Activated naive CD8-positive, alpha-beta T cell treated with anti-CD3 and anti-CD28 coated beads for 36 hours (primary cell): ENCODE measurements around the gene PI3. TPM values are rescaled to one million over a fixed set of nuclear protein-coding genes. Genes with fewer than 3 reads are reported as not detected.
"Not testable (repeated sequence)": the region's sequence is repeated elsewhere in the genome, so short reads cannot be mapped to it uniquely, and the experiment has no call there.

Source experiments
- DNase-seq: peaks from one replicate; pipeline ENCODE4 v3.0.0; 2021
- H3K27ac Mint-ChIP-seq: one replicate; pipeline ENCODE4 v1.8.0; 2022; ENCODE audit warnings: mild to moderate bottlenecking, moderate library complexity, mixed read lengths
- H3K27me3 Mint-ChIP-seq: one replicate; pipeline ENCODE4 v1.8.0; 2022; ENCODE audit warnings: mild to moderate bottlenecking, mixed read lengths
- H3K36me3 Mint-ChIP-seq: one replicate; pipeline ENCODE4 v1.8.0; 2021; ENCODE audit warnings: mild to moderate bottlenecking, mixed read lengths
- H3K4me1 Mint-ChIP-seq: one replicate; pipeline ENCODE4 v1.8.0; 2021; ENCODE audit warnings: mixed read lengths
- H3K4me3 Mint-ChIP-seq: one replicate; pipeline ENCODE4 v1.8.0; 2022; ENCODE audit warnings: mild to moderate bottlenecking, moderate library complexity, mixed read lengths
- H3K9me3 Mint-ChIP-seq: one replicate; pipeline ENCODE4 v1.8.0; 2022; ENCODE audit warnings: mixed read lengths
- total RNA-seq, 2 experiments: library from RNA; stranded (reverse); gene quantifications; one replicate each; pipeline ENCODE4 v1.2.3, GENCODE V29; 2021

The PI3 gene
- not detected for total RNA-seq

GRCh38 chr20:45174434-45175364, at the start of gene PI3:
PI3 (plus strand) TSS chr20:45174902; CDS start chr20:45174923, 21 bp downstream.
- peaks cover 5% of the 10 kb centered on the region for H3K9me3 Mint-ChIP-seq

DNA sequence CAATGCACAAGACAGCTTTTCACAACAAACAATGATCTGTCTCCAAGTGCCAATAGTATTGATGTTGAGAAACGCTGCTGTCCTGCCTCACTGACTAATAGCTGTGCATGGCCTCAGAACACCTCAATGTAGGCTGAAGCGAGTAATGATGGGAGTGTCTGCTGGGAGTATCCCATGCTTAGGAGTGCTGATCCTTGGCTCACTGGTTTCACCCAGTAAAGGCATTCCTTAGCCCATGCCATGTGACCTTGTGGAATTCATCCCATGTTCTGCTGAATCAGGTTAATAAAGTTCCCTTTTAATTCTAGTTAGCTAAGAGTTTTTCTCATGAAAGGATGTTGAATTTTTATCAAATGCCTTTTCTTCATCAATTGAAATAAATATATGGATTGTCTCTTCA, 46.6 kb upstream of the PI3 start:
- peaks cover 42% of the 10 kb centered on the region for H3K27me3 Mint-ChIP-seq
- DNase-seq: no peak
- H3K4me3 Mint-ChIP-seq: no peak overlapping the region
- H3K9me3 Mint-ChIP-seq: no peaks in the 10 kb centered on the region
- no peaks in the 10 kb centered on the region for H3K36me3 Mint-ChIP-seq
- no peak overlapping the region for H3K27ac Mint-ChIP-seq
- H3K4me1 Mint-ChIP-seq: no peaks in the 10 kb centered on the region

More at GRCh38 chr20:45174434-45175364, at the start of gene PI3:
- Mint-ChIP-seq H3K4me1 (peaks cover 3% of the 10 kb centered on the region), H3K4me3 (no peak within 1 kb of the TSS), H3K36me3 (no peaks in the 10 kb centered on the region), H3K27me3 (peaks cover 25% of the 10 kb centered on the region), H3K27ac (no peak within 1 kb of the TSS)
- DNase-seq: no peak

DNA sequence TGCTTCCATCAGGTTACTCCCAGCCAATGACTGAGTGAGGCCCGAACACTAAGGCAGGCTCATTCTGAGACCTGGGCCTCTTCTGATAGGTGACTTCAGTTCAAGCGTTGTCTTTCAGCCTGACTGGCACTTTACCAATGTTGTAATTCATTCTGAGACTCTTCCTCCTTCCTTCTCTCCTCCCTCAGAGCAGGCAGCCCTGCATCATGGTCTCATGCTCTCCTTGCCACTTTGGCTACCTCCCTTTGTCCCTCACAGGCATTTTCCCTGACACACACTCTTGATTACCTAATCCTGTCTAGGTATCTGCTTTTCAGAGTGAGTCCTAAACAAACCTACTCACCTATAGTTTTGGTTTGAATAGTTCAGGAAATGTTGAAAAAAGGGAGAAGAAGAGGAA, 37.8 kb upstream of the PI3 start:
- no peaks in the 10 kb centered on the region for H3K4me1 Mint-ChIP-seq
- H3K9me3 Mint-ChIP-seq: no peaks in the 10 kb centered on the region

GRCh38 chr20:45138561-45139300, 36.0 kb upstream of the PI3 start:
- Mint-ChIP-seq H3K27me3 (peaks cover 11% of the 10 kb centered on the region), H3K4me3 (no peak overlapping the region), H3K27ac (no peak overlapping the region), H3K4me1 (no peaks in the 10 kb centered on the region), H3K9me3 (no peaks in the 10 kb centered on the region), H3K36me3 (no peaks in the 10 kb centered on the region)
- peak; percentile 80 for DNase-seq

More for the DNA sequence above, 37.8 kb upstream of the PI3 start:
- H3K27me3 Mint-ChIP-seq: peaks cover 20% of the 10 kb centered on the region
- no peak overlapping the region for H3K27ac Mint-ChIP-seq
- H3K36me3 Mint-ChIP-seq: no peaks in the 10 kb centered on the region
- no peak overlapping the region for H3K4me3 Mint-ChIP-seq
- DNase-seq: no peak

DNA sequence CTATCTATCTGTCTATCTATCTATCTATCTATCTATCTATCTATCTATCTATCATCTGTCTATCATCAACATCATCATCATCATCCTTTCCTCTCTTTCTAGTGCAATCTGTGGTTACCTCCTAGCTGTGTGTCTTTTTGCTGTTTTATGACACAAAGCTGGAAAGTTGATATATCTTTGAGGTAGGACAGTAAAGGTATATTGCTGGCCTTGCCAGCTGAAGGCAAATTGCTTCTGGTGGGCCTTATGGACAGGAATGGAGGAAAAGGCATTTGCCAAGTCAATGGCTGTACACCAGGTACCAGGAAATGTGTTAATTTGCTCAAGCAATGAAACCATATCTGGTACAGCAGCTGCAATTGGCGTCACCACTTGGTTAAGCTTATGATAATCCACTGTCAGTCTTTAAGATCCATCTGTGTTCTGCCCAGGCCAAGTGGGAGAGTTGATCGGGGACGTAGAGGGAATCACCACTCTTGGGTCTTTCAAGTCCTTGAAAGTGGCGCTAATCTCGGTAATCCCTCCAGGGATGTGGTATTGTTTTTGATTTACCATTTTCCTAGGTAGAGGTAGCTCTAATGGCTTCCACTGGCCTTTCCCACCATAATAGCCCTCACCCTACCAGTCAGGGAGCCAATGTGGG, 34.8 kb upstream of the PI3 start:
- not testable (repeated sequence) for H3K4me3 Mint-ChIP-seq, H3K4me1 Mint-ChIP-seq, DNase-seq, H3K36me3 Mint-ChIP-seq, H3K27ac Mint-ChIP-seq, H3K9me3 Mint-ChIP-seq
- H3K27me3 Mint-ChIP-seq: peaks cover 12% of the 10 kb centered on the region

GRCh38 chr20:45140836-45141235, 33.9 kb upstream of the PI3 start:
- no peaks in the 10 kb centered on the region for H3K36me3 Mint-ChIP-seq
- peaks cover 15% of the 10 kb centered on the region for H3K27me3 Mint-ChIP-seq
- no peaks in the 10 kb centered on the region for H3K4me1 Mint-ChIP-seq
- H3K4me3 Mint-ChIP-seq: no peak overlapping the region
- no peak overlapping the region for H3K27ac Mint-ChIP-seq
- H3K9me3 Mint-ChIP-seq: no peaks in the 10 kb centered on the region
- no peak for DNase-seq

DNA sequence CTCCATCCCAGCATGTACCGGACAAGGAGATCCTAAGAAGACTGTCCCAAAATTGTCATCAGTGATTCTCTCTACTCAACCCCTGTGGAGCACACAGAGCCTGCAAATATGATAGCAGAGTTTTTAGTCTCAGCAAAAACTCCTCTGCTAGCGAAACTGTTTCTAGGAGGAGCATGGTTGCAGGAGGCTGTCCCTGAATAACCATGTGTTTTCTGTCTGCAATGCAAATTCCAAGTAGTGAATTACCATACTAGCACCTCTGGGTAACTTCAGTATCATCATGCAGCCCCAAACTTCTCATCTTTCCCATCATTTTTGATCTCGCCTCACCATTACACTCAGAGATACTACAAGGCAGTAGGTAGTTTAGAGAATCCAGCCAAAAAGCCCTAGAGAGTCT, 25.6 kb upstream of the PI3 start:
- no peak for DNase-seq
- H3K36me3 Mint-ChIP-seq: no peaks in the 10 kb centered on the region
- H3K27me3 Mint-ChIP-seq: peaks cover 27% of the 10 kb centered on the region
- H3K4me3 Mint-ChIP-seq: no peak overlapping the region
- H3K27ac Mint-ChIP-seq: no peak overlapping the region
- H3K4me1 Mint-ChIP-seq: no peaks in the 10 kb centered on the region
- H3K9me3 Mint-ChIP-seq: no peaks in the 10 kb centered on the region

GRCh38 chr20:45152405-45152804, 22.3 kb upstream of the PI3 start:
- H3K27ac Mint-ChIP-seq: no peak overlapping the region
- no peaks in the 10 kb centered on the region for H3K9me3 Mint-ChIP-seq
- peaks cover 18% of the 10 kb centered on the region for H3K27me3 Mint-ChIP-seq
- H3K4me1 Mint-ChIP-seq: no peaks in the 10 kb centered on the region
- H3K4me3 Mint-ChIP-seq: no peak overlapping the region
- no peaks in the 10 kb centered on the region for H3K36me3 Mint-ChIP-seq
- DNase-seq: no peak

DNA sequence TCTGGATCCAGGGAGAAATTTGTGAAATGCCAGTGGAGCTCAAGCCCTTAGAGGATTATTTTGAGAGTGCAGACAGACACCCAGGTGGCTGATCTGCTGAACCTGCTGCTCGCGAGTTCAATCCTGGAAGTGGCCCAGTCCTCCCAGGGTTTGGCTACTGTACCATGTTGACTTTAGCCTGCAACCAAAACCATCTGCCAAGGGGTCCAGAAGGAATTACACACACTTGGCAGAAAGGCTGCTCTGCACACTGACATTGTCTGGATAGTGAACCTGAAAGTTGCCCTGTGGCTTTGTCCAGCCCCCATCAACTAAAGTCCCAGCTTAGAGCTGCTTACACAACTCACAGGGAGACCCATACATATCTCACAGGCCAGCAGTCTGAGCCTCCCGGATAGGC, 21.6 kb upstream of the PI3 start:
- H3K27ac Mint-ChIP-seq: no peak overlapping the region
- no peaks in the 10 kb centered on the region for H3K4me1 Mint-ChIP-seq
- no peaks in the 10 kb centered on the region for H3K9me3 Mint-ChIP-seq
- no peaks in the 10 kb centered on the region for H3K36me3 Mint-ChIP-seq
- H3K27me3 Mint-ChIP-seq: peaks cover 18% of the 10 kb centered on the region
- no peak for DNase-seq
- H3K4me3 Mint-ChIP-seq: no peak overlapping the region

DNA sequence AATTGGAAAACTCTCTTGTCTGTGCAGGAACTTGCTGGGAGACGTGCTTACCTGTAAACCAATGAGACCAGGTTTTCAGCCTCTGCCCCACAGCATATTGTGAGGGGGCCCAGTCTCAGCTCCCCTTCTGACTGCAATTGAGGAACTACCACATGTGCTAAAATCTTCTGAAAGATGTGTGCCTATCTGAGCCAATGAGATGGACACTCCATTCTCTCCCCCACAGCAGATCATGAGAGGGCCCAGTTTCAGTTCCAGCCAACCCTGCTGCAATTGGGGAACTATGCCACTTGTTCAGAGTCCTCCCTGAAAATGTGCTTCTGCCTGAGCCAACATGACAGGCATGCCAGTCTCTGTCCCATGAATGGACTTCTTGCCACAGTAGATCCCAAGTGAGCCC, 20.9 kb upstream of the PI3 start:
- Mint-ChIP-seq H3K36me3 (no peaks in the 10 kb centered on the region), H3K27me3 (peaks cover 18% of the 10 kb centered on the region), H3K4me3 (no peak overlapping the region), H3K27ac (no peak overlapping the region), H3K4me1 (no peaks in the 10 kb centered on the region), H3K9me3 (peaks cover 6% of the 10 kb centered on the region)
- no peak for DNase-seq

- no peak for DNase-seq
- Mint-ChIP-seq H3K9me3 (peaks cover 10% of the 10 kb centered on the region), H3K27ac (no peak overlapping the region), H3K4me1 (no peaks in the 10 kb centered on the region), H3K36me3 (peaks cover 2% of the 10 kb centered on the region), H3K4me3 (no peak overlapping the region), H3K27me3 (peaks cover 21% of the 10 kb centered on the region)
Observed at GRCh38 chr20:45154183-45154582, 20.5 kb upstream of the PI3 start.

GRCh38 chr20:45154794-45155193, 19.9 kb upstream of the PI3 start:
- not testable (repeated sequence) for DNase-seq, H3K4me3 Mint-ChIP-seq, H3K4me1 Mint-ChIP-seq, H3K27ac Mint-ChIP-seq, H3K36me3 Mint-ChIP-seq
- Mint-ChIP-seq H3K27me3 (peaks cover 21% of the 10 kb centered on the region), H3K9me3 (peaks cover 13% of the 10 kb centered on the region)

DNA sequence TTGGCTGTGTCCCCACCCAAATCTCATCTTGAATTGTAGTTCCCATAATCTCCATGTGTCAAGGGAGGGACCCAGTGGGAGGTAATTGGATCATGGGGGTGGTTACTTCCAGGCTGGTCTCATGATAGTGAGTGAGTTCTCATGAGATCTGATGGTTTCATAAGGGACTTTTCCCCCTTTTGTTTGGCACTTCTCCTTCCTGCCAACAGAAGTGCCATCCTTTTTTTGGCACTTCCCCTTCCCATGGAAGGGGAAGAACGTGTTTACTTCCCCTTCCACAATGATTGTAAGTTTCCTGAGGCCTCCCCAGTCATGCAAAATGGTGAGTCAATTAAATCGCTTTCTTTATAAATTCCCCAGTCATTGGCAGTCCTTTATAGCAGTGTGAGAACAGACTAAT, 18.0 kb upstream of the PI3 start:
- Mint-ChIP-seq H3K4me3 (no peak overlapping the region), H3K4me1 (no peaks in the 10 kb centered on the region), H3K9me3 (peaks cover 15% of the 10 kb centered on the region), H3K27ac (no peak overlapping the region), H3K36me3 (peaks cover 2% of the 10 kb centered on the region), H3K27me3 (peaks cover 22% of the 10 kb centered on the region)
- no peak for DNase-seq

DNA sequence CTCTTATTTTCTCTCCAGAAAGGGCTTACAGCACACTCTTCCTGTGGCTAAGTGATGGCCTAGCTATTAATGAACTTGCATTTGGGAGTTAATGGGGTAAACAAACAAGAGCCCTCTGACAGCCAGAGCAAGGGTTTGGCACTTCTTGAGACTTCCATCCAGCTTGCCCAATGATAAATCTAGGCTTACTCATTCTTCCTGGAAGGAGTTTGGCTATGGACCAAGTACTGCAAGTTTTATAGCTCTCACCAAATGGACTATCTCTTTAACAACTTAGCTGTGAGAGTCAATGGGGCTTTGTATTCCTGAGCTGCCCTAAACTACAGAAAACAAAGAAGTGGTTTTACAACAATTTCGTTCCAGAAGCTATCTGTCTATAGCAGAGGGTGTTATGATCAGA, 16.7 kb upstream of the PI3 start:
- peaks cover 20% of the 10 kb centered on the region for H3K9me3 Mint-ChIP-seq
- peaks cover 35% of the 10 kb centered on the region for H3K27me3 Mint-ChIP-seq
- no peak overlapping the region for H3K27ac Mint-ChIP-seq

More for the DNA sequence above, 16.7 kb upstream of the PI3 start:
- peaks cover 2% of the 10 kb centered on the region for H3K36me3 Mint-ChIP-seq
- H3K4me1 Mint-ChIP-seq: no peaks in the 10 kb centered on the region
- no peak overlapping the region for H3K4me3 Mint-ChIP-seq
- DNase-seq: no peak
